VCaP (cell line): Measurements from ENCODE around the gene EIF3M.

ENCODE experiments used
- H3K27ac ChIP-seq: fragments of 450-650 bp; 2 replicates; pipeline ENCODE4 v1.5.1; 2017
- TF ChIP-seq, protein P1 (sequence below): fragments of 450-650 bp; conservative IDR thresholded peaks from 2 replicates; pipeline ENCODE4 v1.5.1; 2017; ENCODE audit warnings: mild to moderate bottlenecking, moderate library complexity

The EIF3M gene

DNA sequence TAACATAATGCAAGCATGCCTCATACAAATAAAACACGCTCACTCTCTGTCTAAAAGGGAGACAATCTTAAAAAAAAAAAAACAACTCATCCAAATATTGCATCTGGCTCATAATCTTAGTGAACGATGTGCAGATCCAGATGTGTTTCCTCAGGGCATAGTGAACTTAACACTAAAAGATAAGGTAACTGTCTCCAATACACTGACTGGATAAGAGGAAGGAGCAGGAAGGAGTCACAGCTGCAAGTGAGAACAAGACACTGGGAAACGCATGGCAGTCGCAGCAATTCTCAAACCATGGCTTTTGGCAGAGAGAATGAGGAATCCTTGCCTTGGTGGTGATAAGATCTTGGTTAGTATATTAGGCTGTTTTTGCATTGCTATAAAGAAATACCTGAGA lies 9.2 kb upstream of the EIF3M start:
- no peak overlapping the region for H3K27ac ChIP-seq
- TF ChIP-seq, protein P1, sequence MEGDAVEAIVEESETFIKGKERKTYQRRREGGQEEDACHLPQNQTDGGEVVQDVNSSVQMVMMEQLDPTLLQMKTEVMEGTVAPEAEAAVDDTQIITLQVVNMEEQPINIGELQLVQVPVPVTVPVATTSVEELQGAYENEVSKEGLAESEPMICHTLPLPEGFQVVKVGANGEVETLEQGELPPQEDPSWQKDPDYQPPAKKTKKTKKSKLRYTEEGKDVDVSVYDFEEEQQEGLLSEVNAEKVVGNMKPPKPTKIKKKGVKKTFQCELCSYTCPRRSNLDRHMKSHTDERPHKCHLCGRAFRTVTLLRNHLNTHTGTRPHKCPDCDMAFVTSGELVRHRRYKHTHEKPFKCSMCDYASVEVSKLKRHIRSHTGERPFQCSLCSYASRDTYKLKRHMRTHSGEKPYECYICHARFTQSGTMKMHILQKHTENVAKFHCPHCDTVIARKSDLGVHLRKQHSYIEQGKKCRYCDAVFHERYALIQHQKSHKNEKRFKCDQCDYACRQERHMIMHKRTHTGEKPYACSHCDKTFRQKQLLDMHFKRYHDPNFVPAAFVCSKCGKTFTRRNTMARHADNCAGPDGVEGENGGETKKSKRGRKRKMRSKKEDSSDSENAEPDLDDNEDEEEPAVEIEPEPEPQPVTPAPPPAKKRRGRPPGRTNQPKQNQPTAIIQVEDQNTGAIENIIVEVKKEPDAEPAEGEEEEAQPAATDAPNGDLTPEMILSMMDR, result no peak

DNA sequence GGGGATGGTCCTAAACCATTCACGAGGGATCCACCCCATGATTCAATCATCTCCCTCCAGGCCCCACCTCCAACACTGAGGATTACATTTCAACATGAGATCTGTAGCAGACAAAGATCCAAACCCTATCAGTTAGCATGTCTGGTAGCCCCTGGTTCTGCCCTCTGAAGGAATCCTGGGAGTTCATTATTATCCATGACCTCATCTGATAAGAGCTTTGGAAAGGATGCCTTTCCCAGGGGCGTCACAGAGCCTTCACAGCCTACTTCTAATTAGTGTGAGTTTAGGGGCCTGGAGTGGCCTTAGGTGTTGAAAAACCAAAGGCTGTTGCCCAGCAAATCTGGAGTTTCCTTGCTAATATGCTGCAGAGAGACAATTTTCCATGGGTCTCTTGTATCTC lies 8.6 kb upstream of the EIF3M start:
- TF ChIP-seq, protein P1, result no peak
- H3K27ac ChIP-seq, result no peak overlapping the region

GRCh38 chr11:32576456-32576855 lies 7.2 kb upstream of the EIF3M start:
- TF ChIP-seq, protein P1, result no peak
- no peak overlapping the region for H3K27ac ChIP-seq

- TF ChIP-seq, protein P1, result no peak
- no peak overlapping the region for H3K27ac ChIP-seq
Observed at GRCh38 chr11:32580967-32581366, 2.7 kb upstream of the EIF3M start.

DNA sequence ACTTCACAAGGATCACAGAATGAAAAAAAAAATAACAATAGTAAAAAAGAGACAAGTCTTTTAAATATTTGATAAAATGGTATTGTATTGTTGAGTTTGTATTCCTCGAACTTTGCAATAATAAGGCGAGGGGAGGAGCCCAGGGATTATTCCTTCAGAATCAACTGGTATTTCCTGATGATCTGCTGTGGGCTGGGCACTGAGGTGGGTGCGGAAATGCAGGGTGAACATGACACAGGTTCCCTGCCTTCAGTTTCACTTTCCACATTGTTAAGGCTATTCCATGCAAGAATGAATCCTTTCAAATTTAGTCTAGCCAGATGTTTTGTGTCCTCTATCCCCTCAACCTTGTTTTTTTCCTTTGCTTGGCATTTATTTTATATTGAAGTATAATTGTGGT lies 2.1 kb upstream of the EIF3M start:
- TF ChIP-seq, protein P1, result no peak
- H3K27ac ChIP-seq, result no peak overlapping the region

GRCh38 chr11:32584921-32585320 lies 1.3 kb downstream of the EIF3M start:
- TF ChIP-seq, protein P1, result no peak
- H3K27ac ChIP-seq, result peak overlapping the region; percentile 87

DNA sequence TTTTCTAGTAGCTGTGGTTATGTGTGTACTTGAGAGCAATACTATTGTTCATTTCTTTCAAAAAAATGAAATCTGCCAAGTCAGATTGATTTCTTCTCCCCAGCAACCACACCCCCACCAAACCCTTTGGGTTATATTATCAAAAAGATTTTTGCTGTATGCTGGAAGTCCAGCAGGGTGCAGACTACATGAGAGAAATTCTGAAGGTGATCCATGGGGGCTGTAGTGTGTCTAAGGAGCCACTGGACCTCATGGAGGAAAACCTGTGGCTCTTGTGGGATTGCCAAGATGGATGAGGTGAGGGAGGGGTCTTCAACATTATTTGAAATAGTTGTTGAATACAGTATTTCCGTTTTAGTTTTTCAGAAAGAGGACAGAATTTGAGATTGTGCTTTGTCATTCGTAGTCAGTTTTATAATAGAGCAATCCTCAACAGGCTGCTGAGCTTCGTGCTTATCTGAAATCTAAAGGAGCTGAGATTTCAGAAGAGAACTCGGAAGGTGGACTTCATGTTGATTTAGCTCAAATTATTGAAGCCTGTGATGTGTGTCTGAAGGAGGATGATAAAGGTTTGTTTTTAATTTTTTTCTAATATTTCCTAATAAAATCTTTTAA lies 3.1 kb downstream of the EIF3M start:
- no peak overlapping the region for H3K27ac ChIP-seq
- TF ChIP-seq, protein P1, result peak; percentile 42
